MM.1S (cell line): ENCODE data around the gene IL4.

Source experiments
- DNase-seq: peaks from one replicate; pipeline ENCODE4 v3.0.0-alpha.2; 2015
- H2AFZ ChIP-seq: fragments of 300-600 bp; sonication (generic); 2 replicates; pipeline ENCODE4 v1.6.0; 2016; ENCODE audit warnings: antibody characterized with exemption, low read length
- H3F3A ChIP-seq: fragments of 300-600 bp; sonication (generic); 2 replicates; pipeline ENCODE4 v1.6.1; 2016; ENCODE audit warnings: mild to moderate bottlenecking, antibody characterized with exemption, low read length, moderate library complexity, mixed read lengths; ENCODE audit not compliant: insufficient read depth
- H3K27ac ChIP-seq: fragments of 300-600 bp; sonication (generic); 2 replicates; pipeline ENCODE4 v1.5.1; 2016; ENCODE audit warnings: mild to moderate bottlenecking, low read length
- H3K27me3 ChIP-seq: fragments of 300-600 bp; sonication (generic); replicated peaks from 2 replicates; pipeline ENCODE4 v1.6.0; 2016; ENCODE audit warnings: low read length; ENCODE audit not compliant: insufficient read depth
- H3K36me3 ChIP-seq: fragments of 300-600 bp; sonication (generic); replicated peaks from 2 replicates; pipeline ENCODE4 v1.6.1; 2016; ENCODE audit warnings: mild to moderate bottlenecking, low read length, mixed read lengths; ENCODE audit not compliant: insufficient read depth
- H3K4me1 ChIP-seq: fragments of 300-600 bp; sonication (generic); 2 replicates; pipeline ENCODE4 v1.6.1; 2016; ENCODE audit warnings: low read length, mixed read lengths
- H3K4me2 ChIP-seq: fragments of 300-600 bp; sonication (generic); 2 replicates; pipeline ENCODE4 v1.6.0; 2016; ENCODE audit warnings: low read depth, low read length
- H3K4me3 ChIP-seq: fragments of 300-600 bp; sonication (generic); 2 replicates; pipeline ENCODE4 v1.5.1; 2016; ENCODE audit warnings: low read length, mixed read lengths
- H3K79me2 ChIP-seq: fragments of 300-600 bp; sonication (generic); 2 replicates; pipeline ENCODE4 v1.6.1; 2016; ENCODE audit warnings: mixed run types, low read length, mixed read lengths
- H3K9ac ChIP-seq: fragments of 300-600 bp; sonication (generic); 2 replicates; pipeline ENCODE4 v1.6.1; 2016; ENCODE audit warnings: low read length, mixed read lengths
- H3K9me2 ChIP-seq: fragments of 300-600 bp; sonication (generic); replicated peaks from 2 replicates; pipeline ENCODE4 v1.6.1; 2016; ENCODE audit warnings: mild to moderate bottlenecking, low read length, mixed read lengths; ENCODE audit not compliant: insufficient read depth
- H3K9me3 ChIP-seq: fragments of 300-600 bp; sonication (generic); replicated peaks from 2 replicates; pipeline ENCODE4 v1.6.1; 2016; ENCODE audit warnings: mild to moderate bottlenecking, low read length, mixed read lengths; ENCODE audit not compliant: insufficient read depth
- H4K20me1 ChIP-seq: fragments of 300-600 bp; sonication (generic); 2 replicates; pipeline ENCODE4 v1.6.1; 2016; ENCODE audit warnings: mild to moderate bottlenecking, low read length, moderate library complexity, mixed read lengths; ENCODE audit not compliant: insufficient read depth
- EZH2 ChIP-seq: fragments of 300-600 bp; sonication (generic); optimal IDR thresholded peaks from 2 replicates; pipeline ENCODE3; 2017; ENCODE audit warnings: low read depth, mild to moderate bottlenecking, antibody characterized with exemption, low read length, mixed read lengths
- EZH2phosphoT487 ChIP-seq: fragments of 300-600 bp; sonication (generic); IDR thresholded peaks from 2 replicates; pipeline ENCODE4 v1.6.1; 2018; ENCODE audit warnings: antibody characterized with exemption, low read length
- TF ChIP-seq, protein P1 (sequence below): fragments of 300-600 bp; sonication (generic); IDR thresholded peaks from 2 replicates; pipeline ENCODE4 v1.5.1; 2016; ENCODE audit warnings: antibody characterized with exemption, low read length, mixed read lengths

IL4 gene

DNA sequence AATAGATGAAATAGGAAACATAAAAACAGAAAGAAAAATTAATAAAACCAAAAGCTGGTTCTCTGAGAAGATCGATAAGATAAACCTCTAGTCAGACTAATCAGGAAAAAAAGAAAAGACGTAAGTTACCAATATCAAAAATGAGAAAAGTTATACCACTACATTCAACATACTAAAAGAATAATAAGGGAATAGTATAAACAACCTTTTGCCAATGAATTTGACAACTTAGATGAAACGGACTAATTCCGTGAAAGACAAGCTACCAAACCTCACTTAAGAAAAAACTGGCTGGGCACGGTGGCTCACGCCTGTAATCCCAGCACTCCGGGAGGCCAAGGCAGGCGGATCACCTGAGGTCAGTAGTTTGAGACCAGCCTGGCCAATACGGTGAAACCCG lies 56.1 kb downstream of the IL4 start:
- Histone ChIP-seq H4K20me1 (no peaks in the 10 kb centered on the region), H3K79me2 (no peaks in the 10 kb centered on the region), H3K9ac (no peak overlapping the region), H3K4me3 (no peak overlapping the region), H3K36me3 (no peaks in the 10 kb centered on the region), H3K27ac (no peak overlapping the region), H3K9me2 (no peaks in the 10 kb centered on the region), H3F3A (no peaks in the 10 kb centered on the region), H2AFZ (no peak overlapping the region), H3K27me3 (no peaks in the 10 kb centered on the region), H3K9me3 (no peaks in the 10 kb centered on the region), H3K4me1 (no peaks in the 10 kb centered on the region), H3K4me2 (no peak overlapping the region)
- DNase-seq = no peak
- TF ChIP-seq EZH2 = no peak
- TF ChIP-seq EZH2phosphoT487 = no peak
- TF ChIP-seq, protein P1, sequence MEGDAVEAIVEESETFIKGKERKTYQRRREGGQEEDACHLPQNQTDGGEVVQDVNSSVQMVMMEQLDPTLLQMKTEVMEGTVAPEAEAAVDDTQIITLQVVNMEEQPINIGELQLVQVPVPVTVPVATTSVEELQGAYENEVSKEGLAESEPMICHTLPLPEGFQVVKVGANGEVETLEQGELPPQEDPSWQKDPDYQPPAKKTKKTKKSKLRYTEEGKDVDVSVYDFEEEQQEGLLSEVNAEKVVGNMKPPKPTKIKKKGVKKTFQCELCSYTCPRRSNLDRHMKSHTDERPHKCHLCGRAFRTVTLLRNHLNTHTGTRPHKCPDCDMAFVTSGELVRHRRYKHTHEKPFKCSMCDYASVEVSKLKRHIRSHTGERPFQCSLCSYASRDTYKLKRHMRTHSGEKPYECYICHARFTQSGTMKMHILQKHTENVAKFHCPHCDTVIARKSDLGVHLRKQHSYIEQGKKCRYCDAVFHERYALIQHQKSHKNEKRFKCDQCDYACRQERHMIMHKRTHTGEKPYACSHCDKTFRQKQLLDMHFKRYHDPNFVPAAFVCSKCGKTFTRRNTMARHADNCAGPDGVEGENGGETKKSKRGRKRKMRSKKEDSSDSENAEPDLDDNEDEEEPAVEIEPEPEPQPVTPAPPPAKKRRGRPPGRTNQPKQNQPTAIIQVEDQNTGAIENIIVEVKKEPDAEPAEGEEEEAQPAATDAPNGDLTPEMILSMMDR = no peak
